SK-N-SH (cell line): ENCODE data around the gene IQGAP2.

Source experiments
- EP300 ChIP-seq, 2 experiments: IDR thresholded peaks; 2 replicates each; pipeline versions ENCODE4 v1.4.0 to v1.6.1; 2012; ENCODE audit warnings: borderline replicate concordance in 1 of 2, low read depth in 1 of 2, low read length in 1 of 2
- FOXM1 ChIP-seq: IDR thresholded peaks from 2 replicates; pipeline ENCODE4 v1.4.0; 2012; ENCODE audit warnings: low read depth, mild to moderate bottlenecking
- MAX ChIP-seq: IDR thresholded peaks from 2 replicates; pipeline ENCODE4 v1.4.0; 2012; ENCODE audit warnings: low read depth
- MEF2A ChIP-seq: IDR thresholded peaks from 2 replicates; pipeline ENCODE4 v1.4.0; 2012; ENCODE audit warnings: low read depth, borderline replicate concordance
- NRF1 ChIP-seq: IDR thresholded peaks from 2 replicates; pipeline ENCODE4 v1.6.1; 2012; ENCODE audit warnings: low read depth, mild to moderate bottlenecking, low read length
- POLR2AphosphoS5 ChIP-seq: IDR thresholded peaks from 2 replicates; pipeline ENCODE4 v1.6.1; 2012; ENCODE audit warnings: low read depth, low read length
- REST ChIP-seq: IDR thresholded peaks from 2 replicates; pipeline ENCODE4 v1.6.1; 2012; ENCODE audit warnings: mild to moderate bottlenecking, low read depth, low read length, moderate library complexity
- RFX5 ChIP-seq: IDR thresholded peaks from 2 replicates; pipeline ENCODE4 v1.6.1; 2012; ENCODE audit warnings: mild to moderate bottlenecking, improper control_type of control experiment, low read length
- RXRA ChIP-seq: IDR thresholded peaks from 2 replicates; pipeline ENCODE4 v1.4.0; 2012; ENCODE audit warnings: low read depth, mild to moderate bottlenecking, borderline replicate concordance
- SIN3A ChIP-seq: IDR thresholded peaks from 2 replicates; pipeline ENCODE4 v1.6.1; 2012; ENCODE audit warnings: low read depth, mild to moderate bottlenecking, low read length, moderate library complexity, borderline replicate concordance
- SMC3 ChIP-seq: IDR thresholded peaks from 2 replicates; pipeline ENCODE4 v1.6.1; 2012; ENCODE audit warnings: low read depth, low read length, improper control_type of control experiment
- TAF1 ChIP-seq: IDR thresholded peaks from 2 replicates; pipeline ENCODE4 v1.6.1; 2012; ENCODE audit warnings: low read depth, mild to moderate bottlenecking, low read length, moderate library complexity, borderline replicate concordance
- YY1 ChIP-seq: IDR thresholded peaks from 2 replicates; pipeline ENCODE4 v1.4.0; 2012; ENCODE audit warnings: low read depth, mild to moderate bottlenecking
- TF ChIP-seq, protein P1 (sequence below): fragments of 200-600 bp; sonication (generic); IDR thresholded peaks from 2 replicates; pipeline ENCODE4 v1.6.1; 2017; ENCODE audit warnings: antibody characterized with exemption, mild to moderate bottlenecking, moderate library complexity

DNA sequence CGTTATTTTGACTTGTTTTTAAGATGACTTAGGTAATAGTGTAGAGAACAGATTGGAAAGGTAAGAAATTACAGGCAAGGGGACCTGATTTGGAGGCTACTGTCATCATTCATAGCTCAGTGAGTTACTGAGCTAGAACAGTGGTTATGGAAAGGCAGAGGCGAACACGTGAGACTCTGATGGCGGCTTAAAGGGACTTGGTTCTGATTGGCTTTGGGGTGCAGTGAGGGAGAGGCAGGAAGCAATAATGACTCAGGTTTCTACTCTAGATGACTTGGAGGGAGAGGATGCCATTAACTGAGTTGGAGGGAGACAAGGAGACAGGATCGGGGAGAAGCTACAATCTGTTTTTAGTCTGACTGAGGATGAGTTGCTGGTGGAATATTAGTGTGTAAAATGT lies 217.1 kb downstream of the IQGAP2 start:
- TF ChIP-seq RFX5 (no peak), POLR2AphosphoS5 (no peak), YY1 (no peak), SIN3A (no peak), RXRA (no peak), EP300 (IDR thresholded peaks at IDR 0.05; ENCODE audit: borderline replicate concordance in 1 of 2, low read depth in 1 of 2, low read length in 1 of 2) (no peak), FOXM1 (no peak), MEF2A (no peak), TAF1 (no peak), SMC3 (no peak), REST (no peak), MAX (no peak), NRF1 (no peak)
- TF ChIP-seq, protein P1, sequence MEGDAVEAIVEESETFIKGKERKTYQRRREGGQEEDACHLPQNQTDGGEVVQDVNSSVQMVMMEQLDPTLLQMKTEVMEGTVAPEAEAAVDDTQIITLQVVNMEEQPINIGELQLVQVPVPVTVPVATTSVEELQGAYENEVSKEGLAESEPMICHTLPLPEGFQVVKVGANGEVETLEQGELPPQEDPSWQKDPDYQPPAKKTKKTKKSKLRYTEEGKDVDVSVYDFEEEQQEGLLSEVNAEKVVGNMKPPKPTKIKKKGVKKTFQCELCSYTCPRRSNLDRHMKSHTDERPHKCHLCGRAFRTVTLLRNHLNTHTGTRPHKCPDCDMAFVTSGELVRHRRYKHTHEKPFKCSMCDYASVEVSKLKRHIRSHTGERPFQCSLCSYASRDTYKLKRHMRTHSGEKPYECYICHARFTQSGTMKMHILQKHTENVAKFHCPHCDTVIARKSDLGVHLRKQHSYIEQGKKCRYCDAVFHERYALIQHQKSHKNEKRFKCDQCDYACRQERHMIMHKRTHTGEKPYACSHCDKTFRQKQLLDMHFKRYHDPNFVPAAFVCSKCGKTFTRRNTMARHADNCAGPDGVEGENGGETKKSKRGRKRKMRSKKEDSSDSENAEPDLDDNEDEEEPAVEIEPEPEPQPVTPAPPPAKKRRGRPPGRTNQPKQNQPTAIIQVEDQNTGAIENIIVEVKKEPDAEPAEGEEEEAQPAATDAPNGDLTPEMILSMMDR = no peak
